K562 (cell line): ENCODE measurements around the gene SLC6A13. TPM values are rescaled to one million over a fixed set of nuclear protein-coding genes. Genes with fewer than 3 reads are reported as not detected.

Experiments
- BRCA1 ChIP-seq, 2 experiments: fragments of 450-650 bp in 1 of 2; sonication (generic) in 1 of 2; formaldehyde crosslinking in 1 of 2; IDR thresholded peaks; 2 replicates each; pipeline versions ENCODE4 v1.5.0 to v1.6.1; 2017 to 2020; ENCODE audit warnings: mild to moderate bottlenecking in 1 of 2, missing genetic modification reagents in 1 of 2
- DDX20 ChIP-seq: fragments of 450-650 bp; IDR thresholded peaks from 2 replicates; pipeline ENCODE4 v1.6.1; 2016; ENCODE audit warnings: missing genetic modification characterization, low read depth, mild to moderate bottlenecking, missing compliant biosample characterization, moderate library complexity
- ELK1 ChIP-seq: sonication (generic); formaldehyde crosslinking; IDR thresholded peaks from 2 replicates; pipeline ENCODE4 v1.8.1; 2022; ENCODE audit warnings: missing genetic modification reagents
- HDAC1 ChIP-seq, 2 experiments: fragments of 450-650 bp; IDR thresholded peaks; 2 replicates each; pipeline ENCODE4 v1.6.1; 2016 to 2017; ENCODE audit warnings: inconsistent platforms in 1 of 2, mild to moderate bottlenecking in 1 of 2, moderate library complexity in 1 of 2
- HDAC2 ChIP-seq: fragments of 450-650 bp; IDR thresholded peaks from 2 replicates; pipeline ENCODE4 v1.6.1; 2016; ENCODE audit warnings: mild to moderate bottlenecking
- HNRNPUL1 ChIP-seq: fragments of 200-400 bp; formaldehyde crosslinking; IDR thresholded peaks from 2 replicates; pipeline ENCODE4 v1.6.1; 2017; ENCODE audit warnings: low read length
- ID3 ChIP-seq, 2 experiments: fragments of 250-450 bp in 1 of 2; fragments of 450-650 bp in 1 of 2; sonication (Bioruptor Pico) in 1 of 2; IDR thresholded peaks; 2 replicates each; pipeline versions ENCODE4 v1.6.1 to v1.8.0; 2016 to 2021; ENCODE audit warnings: mild to moderate bottlenecking in 2 of 2, moderate library complexity in 2 of 2, missing compliant biosample characterization in 1 of 2, missing genetic modification characterization in 1 of 2
- KDM2B ChIP-seq: fragments of 250-450 bp; sonication (Bioruptor Pico); IDR thresholded peaks from 2 replicates; pipeline ENCODE4 v1.8.0; 2021; ENCODE audit warnings: mild to moderate bottlenecking, moderate library complexity
- MTF1 ChIP-seq: fragments of 250-450 bp; sonication (Bioruptor Pico); IDR thresholded peaks from 2 replicates; pipeline ENCODE4 v1.9.0; 2021; ENCODE audit warnings: moderate library complexity, mild to moderate bottlenecking, inconsistent platforms, borderline replicate concordance
- OTX1 ChIP-seq: fragments of 450-650 bp; formaldehyde crosslinking; IDR thresholded peaks from 2 replicates; pipeline ENCODE4 v1.4.0; 2022; ENCODE audit warnings: mild to moderate bottlenecking
- PCBP2 ChIP-seq: fragments of 200-400 bp; formaldehyde crosslinking; IDR thresholded peaks from 2 replicates; pipeline ENCODE4 v1.6.1; 2018; ENCODE audit warnings: low read length, low read depth, mild to moderate bottlenecking, moderate library complexity; ENCODE audit not compliant: poor library complexity, severe bottlenecking
- RAD51 ChIP-seq: fragments of 450-650 bp; IDR thresholded peaks from 2 replicates; pipeline ENCODE4 v1.7.1; 2016; ENCODE audit warnings: low read depth, mild to moderate bottlenecking, borderline replicate concordance
- RUNX1 ChIP-seq: sonication (generic); IDR thresholded peaks from 2 replicates; pipeline ENCODE4 v1.6.1; 2016; ENCODE audit warnings: antibody characterized with exemption, low read depth
- SREBF1 ChIP-seq: fragments of 150-350 bp; IDR thresholded peaks from 2 replicates; pipeline ENCODE4 v1.6.1; 2014; ENCODE audit warnings: antibody characterized with exemption, low read depth, low read length, borderline replicate concordance
- TFAP4 ChIP-seq: sonication (generic); formaldehyde crosslinking; IDR thresholded peaks from 2 replicates; pipeline ENCODE4 v1.8.0; 2022; ENCODE audit warnings: missing genetic modification reagents, mild to moderate bottlenecking, moderate library complexity, borderline replicate concordance
- VEZF1 ChIP-seq: fragments of 200-800 bp; sonication (Bioruptor generic); IDR thresholded peaks from 2 replicates; pipeline ENCODE4 v1.6.1; 2017; ENCODE audit warnings: missing genetic modification characterization, missing compliant biosample characterization
- ZNF121 ChIP-seq: sonication (generic); formaldehyde crosslinking; conservative IDR thresholded peaks from 2 replicates; pipeline ENCODE4 v1.8.0; 2022; ENCODE audit warnings: missing genetic modification reagents
- ZNF217 ChIP-seq: sonication (generic); formaldehyde crosslinking; IDR thresholded peaks from 2 replicates; pipeline ENCODE4 v1.8.0; 2022; ENCODE audit warnings: mild to moderate bottlenecking, missing genetic modification reagents
- ZNF253 ChIP-seq: fragments of 250-450 bp; sonication (Bioruptor Pico); conservative IDR thresholded peaks from 2 replicates; pipeline ENCODE4 v1.6.1; 2021; ENCODE audit warnings: mild to moderate bottlenecking
- ZNF263 ChIP-seq: sonication (generic); formaldehyde crosslinking; IDR thresholded peaks from 2 replicates; pipeline ENCODE4 v1.8.0; 2022; ENCODE audit warnings: mild to moderate bottlenecking, missing genetic modification reagents, borderline replicate concordance
- ZNF431 ChIP-seq: sonication (generic); formaldehyde crosslinking; IDR thresholded peaks from 2 replicates; pipeline ENCODE4 v1.8.0; 2022; ENCODE audit warnings: mild to moderate bottlenecking, missing genetic modification reagents
- ZNF655 ChIP-seq: fragments of 250-450 bp; sonication (Bioruptor Pico); IDR thresholded peaks from 2 replicates; pipeline ENCODE4 v1.5.0; 2021
- polyA plus RNA-seq, 8 experiments: library from polyadenylated mRNA; depleted of rRNA in 4 of 8; stranded (reverse) in 5 of 8; unstranded in 3 of 8; fragments of >200 nt; fragmentation: Nextera tagmentation in 2 of 8; fragmentation: Illumina TruSeq in 1 of 8; extraction: Ambion mirVana in 2 of 8; extraction: Trizol in 1 of 8; gene quantifications; 2 replicates each; pipeline versions ENCODE4 v1.2.1 to v1.2.3, GENCODE V29; 2011 to 2014; ENCODE audit warnings: inconsistent platforms in 1 of 8, missing spikeins in 1 of 8
- total RNA-seq, 7 experiments: library from RNA; depleted of rRNA in 6 of 7; stranded (reverse); fragments of >200 nt in 6 of 7; fragmentation: Illumina TruSeq in 2 of 7; extraction: Trizol in 2 of 7; gene quantifications; 2 replicates each; pipeline versions ENCODE4 v1.2.1 to v1.2.3, GENCODE V29; 2011 to 2021; ENCODE audit warnings: low replicate concordance in 1 of 7

Gene SLC6A13
- total and polyA plus RNA-seq, 9 of the 15 experiments (the other 6 are each of a cell fraction or from before 2014, with no cell fraction given): 0.06 to 0.33 (median 0.22) TPM; not detected in 4

GRCh38 chr12:180445-180844 is 82.2 kb downstream of the SLC6A13 start (continued):
- TF ChIP-seq PCBP2 (no peak), MTF1 (CRISPR knock-in tag) (no peak), ZNF121 (CRISPR knock-in tag) (no peak), BRCA1 (IDR thresholded peaks at IDR 0.05) (no peak), BRCA1 (CRISPR knock-in tag; IDR thresholded peaks at IDR 0.05) (no peak), ZNF253 (CRISPR knock-in tag) (no peak), ZNF263 (CRISPR knock-in tag) (no peak), ID3 (CRISPR knock-in tag; IDR thresholded peaks at IDR 0.05) (no peak), ID3 (tag; IDR thresholded peaks at IDR 0.05) (no peak), TFAP4 (CRISPR knock-in tag) (no peak), OTX1 (CRISPR knock-in tag) (no peak), RAD51 (peak; percentile 60; the same call in 1 of the 2 replicates), ZNF431 (CRISPR knock-in tag) (no peak), ELK1 (CRISPR knock-in tag) (no peak), HDAC2 (no peak), KDM2B (CRISPR knock-in tag) (no peak), ZNF217 (CRISPR knock-in tag) (no peak), VEZF1 (peak; percentile 36; the same call in 1 of the 2 replicates), RUNX1 (no peak), HNRNPUL1 (no peak), SREBF1 (no peak), ZNF655 (CRISPR knock-in tag) (no peak), DDX20 (no peak), HDAC1 (IDR thresholded peaks at IDR 0.05) (no peak)
